ENCODE results near the gene IQSEC3.

The IQSEC3 gene

GRCh38 chr12:220491-220890 is 153.9 kb downstream of the IQSEC3 start:
- no peak for DNase-seq

- DNase-seq = no peak
Measured at GRCh38 chr12:220946-221550, 154.5 kb downstream of the IQSEC3 start.

GRCh38 chr12:221736-222135 is 155.2 kb downstream of the IQSEC3 start:
- DNase-seq = no peak

GRCh38 chr12:223841-224240 is 157.3 kb downstream of the IQSEC3 start:
- DNase-seq = no peak

GRCh38 chr12:224330-224729 is 157.8 kb downstream of the IQSEC3 start:
- no peak for DNase-seq

GRCh38 chr12:225012-225411 is 158.4 kb downstream of the IQSEC3 start:
- DNase-seq = no peak

GRCh38 chr12:226401-226800 is 159.8 kb downstream of the IQSEC3 start:
- DNase-seq = no peak

GRCh38 chr12:227286-227915 is 160.8 kb downstream of the IQSEC3 start:
- no peak for DNase-seq
